ENCODE data around the gene AMPD2.

Gene AMPD2

DNA sequence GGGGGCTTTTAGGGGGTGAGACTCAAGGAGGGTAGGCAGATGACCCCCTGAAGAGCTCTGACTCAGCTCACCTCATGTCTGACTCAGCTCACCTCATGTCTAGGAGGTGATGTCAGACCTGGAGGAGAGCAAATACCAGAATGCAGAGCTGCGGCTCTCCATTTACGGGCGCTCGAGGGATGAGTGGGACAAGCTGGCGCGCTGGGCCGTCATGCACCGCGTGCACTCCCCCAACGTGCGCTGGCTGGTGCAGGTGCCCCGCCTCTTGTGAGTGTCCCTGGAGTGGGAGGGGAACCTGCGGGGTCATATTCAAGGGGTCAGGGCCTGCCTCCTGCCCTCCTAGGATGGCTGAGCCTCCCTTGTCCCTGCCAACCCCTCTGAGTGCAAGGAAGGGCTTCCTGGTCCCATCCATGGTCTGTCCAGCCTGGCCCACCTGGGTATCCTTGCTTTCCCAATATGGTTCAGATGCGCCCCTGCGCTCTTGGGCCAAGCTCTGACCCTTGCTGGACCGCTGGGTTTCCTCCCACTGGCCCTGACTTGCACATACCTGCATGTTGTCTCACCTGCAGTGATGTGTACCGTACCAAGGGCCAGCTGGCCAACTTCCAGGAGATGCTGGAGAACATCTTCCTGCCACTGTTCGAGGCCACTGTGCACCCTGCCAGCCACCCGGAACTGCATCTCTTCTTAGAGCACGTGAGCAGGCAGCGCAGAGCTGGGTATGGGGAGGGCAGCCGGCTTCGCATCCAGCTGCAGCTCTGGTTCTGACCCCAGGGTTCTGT is 9.1 kb downstream of the AMPD2 start:
- no peaks in the 10 kb centered on the region for H3K27me3 ChIP-seq (ENCODE audit: control insufficient read depth in 5 of 5, insufficient read depth in 4 of 5, low read length in 5 of 5)
- H3K9ac ChIP-seq (ENCODE audit: low read length in 5 of 5), result no peak overlapping the region
- H3K9me3 ChIP-seq (ENCODE audit: control insufficient read depth in 5 of 5, low read length in 5 of 5), result no peaks in the 10 kb centered on the region
- H3K27ac ChIP-seq (ENCODE audit: low read depth, low read length), result no peak overlapping the region
- peaks cover 0 to 62% (median 50%) of the 10 kb centered on the region in 5 donors for H3K36me3 ChIP-seq (ENCODE audit: control insufficient read depth in 5 of 5, insufficient read depth in 5 of 5, low read length in 5 of 5)
- H3K4me1 ChIP-seq (ENCODE audit: control insufficient read depth in 5 of 5, insufficient read depth in 5 of 5, low read length in 5 of 5), result peaks cover 0 to 25% (median 22%) of the 10 kb centered on the region in 5 donors
- H3K4me3 ChIP-seq (ENCODE audit: low read depth in 1 of 5, low read length in 5 of 5), result no peak overlapping the region

DNA sequence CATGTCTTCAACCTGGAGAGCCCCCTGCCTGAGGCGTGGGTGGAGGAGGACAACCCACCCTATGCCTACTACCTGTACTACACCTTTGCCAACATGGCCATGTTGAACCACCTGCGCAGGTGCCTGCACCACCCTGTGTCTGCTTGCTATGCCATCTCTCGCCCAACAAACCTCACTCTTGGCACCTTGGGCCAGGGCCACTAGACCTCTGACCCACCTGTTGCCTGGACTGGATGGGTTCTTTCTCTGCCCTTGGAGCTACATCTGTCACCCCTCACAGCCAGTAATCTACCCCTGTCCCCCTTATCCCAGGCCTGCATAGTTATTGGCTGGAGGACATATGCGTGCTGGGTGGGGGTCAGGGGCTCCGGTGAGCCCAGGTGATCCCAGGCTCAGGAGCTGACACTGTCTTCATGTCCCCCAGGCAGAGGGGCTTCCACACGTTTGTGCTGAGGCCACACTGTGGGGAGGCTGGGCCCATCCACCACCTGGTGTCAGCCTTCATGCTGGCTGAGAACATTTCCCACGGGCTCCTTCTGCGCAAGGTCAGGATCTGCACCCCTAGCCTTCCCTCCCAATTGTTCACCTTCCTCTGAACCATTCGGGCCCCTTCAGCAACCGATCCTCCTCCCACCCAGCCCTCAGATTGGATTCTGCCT is 9.9 kb downstream of the AMPD2 start:
- H3K9ac ChIP-seq (ENCODE audit: low read length in 5 of 5), result no peak overlapping the region
- H3K4me3 ChIP-seq (ENCODE audit: low read depth in 1 of 5, low read length in 5 of 5), result no peak overlapping the region
- peaks cover 0 to 62% (median 50%) of the 10 kb centered on the region in 5 donors for H3K36me3 ChIP-seq (ENCODE audit: control insufficient read depth in 5 of 5, insufficient read depth in 5 of 5, low read length in 5 of 5)
- no peaks in the 10 kb centered on the region for H3K27me3 ChIP-seq (ENCODE audit: control insufficient read depth in 5 of 5, insufficient read depth in 4 of 5, low read length in 5 of 5)
- H3K27ac ChIP-seq (ENCODE audit: low read depth, low read length), result no peak overlapping the region
- peaks cover 0 to 17% (median 14%) of the 10 kb centered on the region in 5 donors for H3K4me1 ChIP-seq (ENCODE audit: control insufficient read depth in 5 of 5, insufficient read depth in 5 of 5, low read length in 5 of 5)
- H3K9me3 ChIP-seq (ENCODE audit: control insufficient read depth in 5 of 5, low read length in 5 of 5), result no peaks in the 10 kb centered on the region

DNA sequence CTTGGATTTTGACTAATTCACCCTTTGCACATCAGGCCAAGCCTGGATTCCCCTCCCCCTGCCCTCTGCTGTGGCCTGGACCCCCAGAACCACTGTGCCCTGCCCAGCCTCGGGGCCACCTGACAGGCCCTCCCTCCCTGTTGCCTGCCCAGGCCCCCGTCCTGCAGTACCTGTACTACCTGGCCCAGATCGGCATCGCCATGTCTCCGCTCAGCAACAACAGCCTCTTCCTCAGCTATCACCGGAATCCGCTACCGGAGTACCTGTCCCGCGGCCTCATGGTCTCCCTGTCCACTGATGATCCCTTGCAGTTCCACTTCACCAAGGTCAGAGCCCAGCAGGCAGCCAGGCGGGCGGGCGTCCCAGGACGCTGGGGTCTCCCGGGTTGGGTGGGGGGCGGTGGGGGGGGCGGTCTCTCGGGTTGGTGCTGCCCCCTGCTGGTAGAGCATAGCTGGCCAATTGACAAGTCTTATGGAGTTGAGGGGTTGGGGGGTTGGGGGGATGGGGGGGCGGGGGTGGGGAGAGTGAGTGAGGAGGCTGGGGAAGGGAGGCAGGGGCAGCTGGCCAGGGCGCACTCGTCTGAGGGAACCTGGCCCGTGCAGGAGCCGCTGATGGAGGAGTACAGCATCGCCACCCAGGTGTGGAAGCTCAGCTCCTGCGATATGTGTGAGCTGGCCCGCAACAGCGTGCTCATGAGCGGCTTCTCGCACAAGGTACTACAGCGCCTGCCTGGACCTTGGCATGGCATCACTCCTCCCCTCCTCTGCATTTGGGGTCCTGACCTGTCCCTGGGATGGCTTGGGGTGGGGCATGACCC is 10.7 kb downstream of the AMPD2 start:
- H3K27ac ChIP-seq (ENCODE audit: low read depth, low read length), result no peak overlapping the region
- H3K4me1 ChIP-seq (ENCODE audit: control insufficient read depth in 5 of 5, insufficient read depth in 5 of 5, low read length in 5 of 5), result peaks cover 0 to 9% (median 9%) of the 10 kb centered on the region in 5 donors
- no peak overlapping the region for H3K4me3 ChIP-seq (ENCODE audit: low read depth in 1 of 5, low read length in 5 of 5)

DNA sequence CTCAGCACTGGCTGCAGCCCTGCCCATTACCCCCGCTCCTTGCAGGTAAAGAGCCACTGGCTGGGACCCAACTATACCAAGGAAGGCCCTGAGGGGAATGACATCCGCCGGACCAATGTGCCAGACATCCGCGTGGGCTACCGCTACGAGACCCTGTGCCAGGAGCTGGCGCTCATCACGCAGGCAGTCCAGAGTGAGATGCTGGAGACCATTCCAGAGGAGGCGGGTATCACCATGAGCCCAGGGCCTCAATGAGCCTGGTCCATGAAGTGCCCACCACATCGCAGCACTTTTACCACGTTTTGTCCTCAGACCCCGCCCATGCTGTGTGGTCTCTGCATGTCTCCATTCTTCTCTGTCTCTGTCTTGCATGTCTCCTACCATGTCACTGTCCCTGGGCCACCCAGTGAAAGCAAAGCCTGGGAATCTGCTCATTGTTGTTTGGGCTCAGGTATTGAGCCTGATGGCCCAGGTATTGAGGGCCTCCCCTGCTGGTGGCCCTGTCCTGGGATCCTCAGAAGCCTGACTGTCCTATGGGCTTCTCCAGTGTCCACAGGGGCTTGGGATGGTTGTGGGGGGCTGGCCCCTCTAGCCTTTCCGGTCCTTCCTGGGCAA is 11.4 kb downstream of the AMPD2 start:
- Histone ChIP-seq H3K27me3 (ENCODE audit: control insufficient read depth in 5 of 5, insufficient read depth in 4 of 5, low read length in 5 of 5) (no peaks in the 10 kb centered on the region), H3K9ac (ENCODE audit: low read length in 5 of 5) (no peak overlapping the region), H3K4me1 (ENCODE audit: control insufficient read depth in 5 of 5, insufficient read depth in 5 of 5, low read length in 5 of 5) (peaks cover under 1 to 5% (median 4%) of the 10 kb centered on the region in 5 donors), H3K36me3 (ENCODE audit: control insufficient read depth in 5 of 5, insufficient read depth in 5 of 5, low read length in 5 of 5) (peaks cover 0 to 59% (median 50%) of the 10 kb centered on the region in 5 donors), H3K4me3 (ENCODE audit: low read depth in 1 of 5, low read length in 5 of 5) (no peak overlapping the region), H3K27ac (ENCODE audit: low read depth, low read length) (no peak overlapping the region), H3K9me3 (ENCODE audit: control insufficient read depth in 5 of 5, low read length in 5 of 5) (no peaks in the 10 kb centered on the region)

More for the DNA sequence above, 10.7 kb downstream of the AMPD2 start:
- H3K9ac ChIP-seq (ENCODE audit: low read length in 5 of 5), result no peak overlapping the region
- H3K9me3 ChIP-seq (ENCODE audit: control insufficient read depth in 5 of 5, low read length in 5 of 5), result no peaks in the 10 kb centered on the region
- H3K27me3 ChIP-seq (ENCODE audit: control insufficient read depth in 5 of 5, insufficient read depth in 4 of 5, low read length in 5 of 5), result no peaks in the 10 kb centered on the region
- H3K36me3 ChIP-seq (ENCODE audit: control insufficient read depth in 5 of 5, insufficient read depth in 5 of 5, low read length in 5 of 5), result peaks cover 0 to 62% (median 50%) of the 10 kb centered on the region in 5 donors

DNA sequence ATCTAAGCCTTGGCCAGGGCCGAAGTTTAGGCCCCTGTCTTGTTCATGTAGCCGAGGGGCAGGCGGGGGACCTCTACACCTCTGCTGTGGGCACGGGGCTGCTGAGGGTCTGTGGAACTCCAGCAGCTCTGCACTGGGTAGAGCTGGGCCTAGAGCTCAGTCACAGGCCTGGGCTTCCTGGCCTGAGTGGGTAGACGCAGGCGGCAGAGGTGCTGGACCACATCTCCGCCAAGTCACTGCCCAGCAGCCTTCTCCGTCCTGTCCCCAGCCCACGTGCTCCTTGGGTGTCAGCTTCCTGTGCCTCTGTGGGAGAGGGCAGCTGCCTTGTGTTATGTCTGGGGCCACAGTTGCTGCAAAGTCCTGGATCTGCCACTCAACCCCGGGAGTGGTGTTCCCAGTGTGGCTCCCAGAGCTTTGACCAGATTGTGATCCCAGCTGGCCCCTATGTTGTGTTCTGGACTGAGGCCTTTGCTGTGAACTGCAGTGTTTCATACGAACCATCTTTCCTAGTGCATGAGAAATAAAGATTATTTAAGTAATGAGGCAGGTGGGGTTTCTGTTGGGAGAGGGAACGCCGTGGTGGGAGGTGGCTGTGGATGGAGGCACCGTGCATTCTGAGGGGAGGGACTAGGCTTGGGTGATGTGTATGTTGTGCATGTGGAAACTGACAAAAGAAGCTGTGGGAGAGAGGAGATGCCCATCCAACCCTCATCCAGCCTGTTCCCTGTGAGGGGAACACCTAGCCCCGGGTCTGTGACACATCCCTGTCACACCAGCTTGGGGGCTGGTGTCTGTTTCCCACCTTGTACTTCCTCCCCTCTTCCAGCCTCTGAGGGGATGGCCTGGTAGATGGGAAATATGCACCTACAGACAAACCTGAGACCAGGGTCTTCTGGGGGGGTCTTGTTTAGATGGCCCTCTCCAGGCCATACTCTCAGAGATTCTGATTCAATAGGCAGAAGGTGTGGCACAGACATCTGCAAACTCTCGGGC is 12.2 kb downstream of the AMPD2 start:
- H3K9me3 ChIP-seq (ENCODE audit: control insufficient read depth in 5 of 5, low read length in 5 of 5), result no peaks in the 10 kb centered on the region
- peaks cover 2 to 11% (median 10%) of the 10 kb centered on the region in 5 donors for H3K4me1 ChIP-seq (ENCODE audit: control insufficient read depth in 5 of 5, insufficient read depth in 5 of 5, low read length in 5 of 5)
- H3K36me3 ChIP-seq (ENCODE audit: control insufficient read depth in 5 of 5, insufficient read depth in 5 of 5, low read length in 5 of 5), result peaks cover 0 to 50% (median 46%) of the 10 kb centered on the region in 5 donors
- no peak overlapping the region for H3K4me3 ChIP-seq (ENCODE audit: low read depth in 1 of 5, low read length in 5 of 5)
- no peak overlapping the region for H3K27ac ChIP-seq (ENCODE audit: low read depth, low read length)
- H3K27me3 ChIP-seq (ENCODE audit: control insufficient read depth in 5 of 5, insufficient read depth in 4 of 5, low read length in 5 of 5), result no peaks in the 10 kb centered on the region
- no peak overlapping the region for H3K9ac ChIP-seq (ENCODE audit: low read length in 5 of 5)

DNA sequence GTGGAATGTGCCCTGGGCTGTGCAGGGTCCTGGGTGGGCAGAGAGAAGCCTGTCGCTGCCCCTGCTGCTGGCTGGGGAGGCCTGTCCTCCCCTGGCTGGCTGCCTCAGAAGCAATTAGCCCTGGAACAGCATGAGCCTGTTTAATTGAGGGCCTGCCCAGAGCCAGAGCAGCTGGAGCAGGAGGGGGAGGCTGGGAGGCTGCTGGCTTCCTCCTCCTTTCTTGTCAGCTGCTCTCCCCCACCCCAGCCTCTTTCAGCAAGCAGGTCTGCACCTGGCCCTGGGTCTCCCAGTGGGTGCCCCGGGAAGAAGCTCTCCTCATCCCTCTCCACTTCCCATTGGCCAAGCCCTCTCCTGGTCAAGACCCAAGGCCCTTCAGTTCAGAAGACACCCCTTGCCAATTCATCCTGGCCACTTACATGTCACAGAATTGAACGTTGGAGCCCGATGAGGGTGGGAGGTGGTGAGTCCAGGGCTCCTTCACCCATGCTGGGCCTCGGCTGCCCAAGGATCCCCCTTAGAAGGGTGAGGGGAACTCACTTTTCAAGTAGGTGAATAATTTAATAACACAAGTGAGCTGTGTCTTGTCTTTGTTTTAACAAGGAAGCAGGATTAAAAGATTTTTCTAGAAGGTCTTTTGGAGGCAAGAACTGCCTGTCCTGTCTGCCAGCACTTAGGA is 13.2 kb downstream of the AMPD2 start:
- no peak overlapping the region for H3K4me3 ChIP-seq (ENCODE audit: low read depth in 1 of 5, low read length in 5 of 5)
- no peak overlapping the region for H3K27ac ChIP-seq (ENCODE audit: low read depth, low read length)
- H3K27me3 ChIP-seq (ENCODE audit: control insufficient read depth in 5 of 5, insufficient read depth in 4 of 5, low read length in 5 of 5), result no peaks in the 10 kb centered on the region
- H3K4me1 ChIP-seq (ENCODE audit: control insufficient read depth in 5 of 5, insufficient read depth in 5 of 5, low read length in 5 of 5), result peaks cover 2 to 13% (median 10%) of the 10 kb centered on the region in 5 donors
- H3K9ac ChIP-seq (ENCODE audit: low read length in 5 of 5), result no peak overlapping the region
- H3K36me3 ChIP-seq (ENCODE audit: control insufficient read depth in 5 of 5, insufficient read depth in 5 of 5, low read length in 5 of 5), result peaks cover 0 to 40% (median 36%) of the 10 kb centered on the region in 5 donors
- H3K9me3 ChIP-seq (ENCODE audit: control insufficient read depth in 5 of 5, low read length in 5 of 5), result no peaks in the 10 kb centered on the region

DNA sequence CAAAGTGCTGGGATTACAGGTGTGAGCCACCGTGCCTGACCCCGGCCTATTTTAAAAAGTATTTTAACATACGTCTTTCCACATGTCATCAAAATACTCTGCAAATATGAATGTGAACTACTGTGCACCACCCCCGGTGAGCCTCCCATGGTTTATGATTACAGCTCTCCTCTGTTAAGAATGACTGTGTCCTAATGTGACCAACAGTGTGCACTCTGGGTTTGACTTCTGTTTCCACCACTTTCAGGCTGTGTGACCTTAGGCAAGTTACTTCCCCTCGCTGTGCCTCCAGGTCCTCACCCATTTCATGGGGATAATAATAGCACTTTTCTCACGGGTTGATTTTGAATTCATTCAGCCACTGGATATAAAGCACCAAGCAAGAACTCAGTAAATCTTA is 14.7 kb downstream of the AMPD2 start:
- Histone ChIP-seq H3K4me3 (ENCODE audit: low read depth in 1 of 5, low read length in 5 of 5) (no peak overlapping the region), H3K27me3 (ENCODE audit: control insufficient read depth in 5 of 5, insufficient read depth in 4 of 5, low read length in 5 of 5) (no peaks in the 10 kb centered on the region), H3K9me3 (ENCODE audit: control insufficient read depth in 5 of 5, low read length in 5 of 5) (no peaks in the 10 kb centered on the region), H3K27ac (ENCODE audit: low read depth, low read length) (no peak overlapping the region), H3K4me1 (ENCODE audit: control insufficient read depth in 5 of 5, insufficient read depth in 5 of 5, low read length in 5 of 5) (peaks cover 2 to 13% (median 10%) of the 10 kb centered on the region in 5 donors), H3K9ac (ENCODE audit: low read length in 5 of 5) (no peak overlapping the region), H3K36me3 (ENCODE audit: control insufficient read depth in 5 of 5, insufficient read depth in 5 of 5, low read length in 5 of 5) (peaks cover 0 to 26% (median 21%) of the 10 kb centered on the region in 5 donors)

DNA sequence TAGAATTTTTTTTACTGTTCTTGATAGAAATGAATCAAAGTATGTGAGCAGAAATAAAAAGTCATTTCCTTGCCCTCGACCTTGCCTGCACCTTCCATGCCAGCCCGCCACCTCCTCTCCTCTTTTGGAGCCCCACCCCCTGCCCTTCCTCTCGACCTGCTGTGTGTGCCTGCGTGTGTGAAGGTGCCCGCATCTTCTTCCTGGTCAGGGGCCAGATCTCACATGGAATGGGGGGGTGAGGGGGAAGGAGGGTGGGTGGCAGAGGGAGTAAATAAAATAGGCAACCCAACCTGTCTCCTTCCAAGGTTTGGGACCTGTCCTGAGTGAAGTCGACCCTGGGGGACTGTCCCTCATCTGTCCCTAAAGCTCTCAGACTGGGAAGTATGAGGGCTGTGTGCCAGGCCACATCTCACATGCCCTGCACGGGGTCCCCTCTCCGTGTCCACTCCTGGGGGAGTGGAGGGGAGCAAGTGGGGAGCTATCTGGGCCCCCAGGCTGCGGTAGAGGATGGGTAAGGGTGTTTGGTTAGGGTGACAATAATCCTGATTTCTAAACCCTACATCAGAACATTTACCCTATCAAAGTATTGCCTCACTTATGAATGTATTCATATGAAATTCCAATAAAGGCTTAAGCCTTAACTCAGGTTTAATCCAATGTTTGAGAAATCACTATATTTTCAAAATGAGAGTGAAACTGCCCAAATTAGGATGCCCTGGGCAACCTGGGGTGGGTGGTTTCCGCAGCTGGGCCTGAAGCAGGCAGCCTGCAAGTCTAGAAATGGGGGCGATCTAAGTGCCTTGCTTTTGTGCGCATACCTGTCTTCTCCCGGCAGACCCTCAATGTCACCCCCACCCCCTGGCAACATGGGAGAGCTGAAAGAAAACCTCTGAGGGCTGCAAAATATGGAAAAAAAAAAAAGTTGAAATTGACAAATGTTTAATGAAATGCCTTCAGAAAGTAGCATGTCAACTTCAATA is 15.4 kb downstream of the AMPD2 start:
- peaks cover 2 to 14% (median 10%) of the 10 kb centered on the region in 5 donors for H3K4me1 ChIP-seq (ENCODE audit: control insufficient read depth in 5 of 5, insufficient read depth in 5 of 5, low read length in 5 of 5)
- no peaks in the 10 kb centered on the region for H3K27me3 ChIP-seq (ENCODE audit: control insufficient read depth in 5 of 5, insufficient read depth in 4 of 5, low read length in 5 of 5)
- no peak overlapping the region for H3K9ac ChIP-seq (ENCODE audit: low read length in 5 of 5)
- no peak overlapping the region for H3K27ac ChIP-seq (ENCODE audit: low read depth, low read length)
- H3K4me3 ChIP-seq (ENCODE audit: low read depth in 1 of 5, low read length in 5 of 5), result no peak overlapping the region
- peaks cover 0 to 18% (median 15%) of the 10 kb centered on the region in 5 donors for H3K36me3 ChIP-seq (ENCODE audit: control insufficient read depth in 5 of 5, insufficient read depth in 5 of 5, low read length in 5 of 5)
- no peaks in the 10 kb centered on the region for H3K9me3 ChIP-seq (ENCODE audit: control insufficient read depth in 5 of 5, low read length in 5 of 5)

All from subcutaneous abdominal adipose tissue (tissue), 5 donors.